Ovary (tissue), 9 donors: ENCODE results near the gene TNRC6C. TPM values are rescaled to one million over a fixed set of nuclear protein-coding genes. Genes with fewer than 3 reads are reported as not detected.

Experiments
- DNase-seq, 5 donors: peaks; one replicate each; pipeline ENCODE4 v3.0.0-alpha.2; 2019 to 2020
- H3K27ac ChIP-seq, 2 donors: fragments of 200-600 bp; one replicate each; pipeline versions ENCODE4 v1.5.1 to v1.8.0; 2019 to 2022
- H3K27me3 ChIP-seq: fragments of 200-600 bp; one replicate; pipeline ENCODE4 v1.8.0; 2022
- H3K36me3 ChIP-seq: fragments of 200-600 bp; sonication (generic); one replicate; pipeline ENCODE4 v1.5.1; 2019
- H3K4me1 ChIP-seq: one replicate; pipeline ENCODE4 v1.8.1; 2013; ENCODE audit warnings: mild to moderate bottlenecking, moderate library complexity; ENCODE audit not compliant: insufficient read depth
- H3K4me3 ChIP-seq: fragments of 200-600 bp; sonication (generic); one replicate; pipeline ENCODE4 v1.5.1; 2017
- H3K9me3 ChIP-seq, 2 donors: fragments of 200-600 bp in 1 of 2; sonication (generic) in 1 of 2; one replicate each; pipeline versions ENCODE4 v1.5.1 to v1.8.1; 2013 to 2019; ENCODE audit warnings: mild to moderate bottlenecking in 1 of 2, moderate library complexity in 1 of 2
- CTCF ChIP-seq, 3 donors: fragments of 450-650 bp in 2 of 3; fragments of 200-600 bp in 1 of 3; IDR thresholded peaks; one replicate each; pipeline versions ENCODE4 v1.5.1 to v1.8.0; 2016 to 2022; ENCODE audit warnings: antibody characterized with exemption in 3 of 3, mild to moderate bottlenecking in 1 of 3
- EP300 ChIP-seq: sonication (generic); formaldehyde crosslinking; IDR thresholded peaks from one replicate; pipeline ENCODE4 v1.6.1; 2017; ENCODE audit warnings: antibody characterized with exemption
- POLR2A ChIP-seq: fragments of 450-650 bp; IDR thresholded peaks from one replicate; pipeline ENCODE4 v1.6.1; 2017; ENCODE audit warnings: antibody characterized with exemption, mild to moderate bottlenecking, moderate library complexity
- WGBS, 3 donors: extraction: QIAGEN DNeasy Blood & Tissue Kit in 1 of 3; methylation state at CpG; one replicate each; pipeline versions ENCODE4 v1.1.5 to v1.1.7; 2013 to 2017; 5-methylcytosine and 5-hydroxymethylcytosine counted together
- intact Hi-C, 4 donors: fragments of 100-400 bp; cut with DNase I; formaldehyde crosslinking; loops; one replicate each; pipeline versions ENCODE4 v1.11.0 to v1.15.1; 2022 to 2023
- polyA plus RNA-seq, 2 donors: library from polyadenylated mRNA; stranded (reverse); fragments of 200-250 nt in 1 of 2; fragments of 350-450 nt in 1 of 2; fragmentation: Illumina TruSeq in 1 of 2; extraction: RNeasy Lipid Tissue Mini Kit (QIAGEN cat#74804) in 1 of 2; gene quantifications; one replicate each; pipeline ENCODE4 v1.2.3, GENCODE V29; 2013 to 2014
- total RNA-seq, 7 donors: library from RNA; depleted of rRNA in 2 of 7; stranded (reverse); fragments of >200 nt in 2 of 7; fragmentation: NEBNext Ultra II Directional in 3 of 7; extraction: Animal tissue kit (Norgen Biotek cat#: 25700) in 3 of 7; gene quantifications; one replicate each; pipeline versions ENCODE4 v1.1.0 to v1.2.4, GENCODE V29; 2016 to 2023
- donor health status: DM: no; HTN: no; CAD: no; lungs with moderate emphysema.
- donor health status: DM: no; HTN: no; CAD: no.
- donor health status: Bipolar disorder and iron deficiency.
- donor health status: DM: yes; HTN: yes; CAD: no.
- donor health status: DM: no; HTN: no; CAD: no.
- donor health status: DM: yes; HTN: yes; CAD: no.

TNRC6C gene
- total and polyA plus RNA-seq, 9 donors: 8.7 to 45.3 (median 32.5) TPM

GRCh38 chr17:78040440-78041385 lies 82.2 kb downstream of the TNRC6C start:
- Histone ChIP-seq H3K4me1 (no peaks in the 10 kb centered on the region), H3K27ac (peak overlapping the region; percentile 32 to 60), H3K27me3 (no peaks in the 10 kb centered on the region), H3K9me3 (no peaks in the 10 kb centered on the region), H3K4me3 (peak overlapping the region; percentile 55), H3K36me3 (no peaks in the 10 kb centered on the region)
- 1 to 8% (median 3%) methylated on average over 44 of the region's 44 CpGs for WGBS, 3 donors
- intact Hi-C loops: no loop called here
- TF ChIP-seq POLR2A (no peak), CTCF (IDR thresholded peaks at IDR 0.05) (no peak), EP300 (no peak)
- DNase-seq: peak; percentile 42 to 69 (median 49)

- Histone ChIP-seq H3K27ac (peak overlapping the region; percentile 32 to 60), H3K4me1 (no peaks in the 10 kb centered on the region), H3K9me3 (no peaks in the 10 kb centered on the region), H3K4me3 (peak overlapping the region; percentile 55), H3K36me3 (no peaks in the 10 kb centered on the region), H3K27me3 (no peaks in the 10 kb centered on the region)
- DNase-seq: no peak
- WGBS, 3 donors: 8 to 10% (median 8%) methylated on average over 6 of the region's 6 CpGs
- intact Hi-C loops: no loop called here
- no peak for TF ChIP-seq EP300
- TF ChIP-seq POLR2A: no peak
- no peak for TF ChIP-seq CTCF (IDR thresholded peaks at IDR 0.05)
These were observed 83.1 kb downstream of the TNRC6C start for GRCh38 chr17:78041386-78042179.

- intact Hi-C loops: no loop called here
- no peaks in the 10 kb centered on the region for H3K4me1 ChIP-seq
- no peaks in the 10 kb centered on the region for H3K36me3 ChIP-seq
- 87 to 88% (median 88%) methylated on average over 5 of the region's 5 CpGs for WGBS, 3 donors
- no peak overlapping the region for H3K4me3 ChIP-seq
- H3K27ac ChIP-seq: no peak overlapping the region
- no peaks in the 10 kb centered on the region for H3K9me3 ChIP-seq
- DNase-seq: no peak
- no peak for TF ChIP-seq CTCF (IDR thresholded peaks at IDR 0.05)
- TF ChIP-seq EP300: no peak
- TF ChIP-seq POLR2A: no peak
- no peaks in the 10 kb centered on the region for H3K27me3 ChIP-seq
These were observed 84.0 kb downstream of the TNRC6C start for GRCh38 chr17:78042542-78042941.

GRCh38 chr17:78043031-78043430 lies 84.5 kb downstream of the TNRC6C start:
- TF ChIP-seq CTCF (IDR thresholded peaks at IDR 0.05) (no peak), EP300 (no peak), POLR2A (no peak)
- no peaks in the 10 kb centered on the region for H3K36me3 ChIP-seq
- no peaks in the 10 kb centered on the region for H3K9me3 ChIP-seq
- no peak overlapping the region for H3K27ac ChIP-seq
- no peaks in the 10 kb centered on the region for H3K4me1 ChIP-seq
- WGBS, 3 donors: 95 to 100% (median 97%) methylated on average over 1 of the region's 1 CpG
- no peaks in the 10 kb centered on the region for H3K27me3 ChIP-seq
- H3K4me3 ChIP-seq: no peak overlapping the region
- DNase-seq: no peak
- intact Hi-C loops: no loop called here
